Measurements from ENCODE around the gene FYN. TPM values are rescaled to one million over a fixed set of nuclear protein-coding genes. Genes with fewer than 3 reads are reported as not detected.
"Not testable (repeated sequence)": the region's sequence is repeated elsewhere in the genome, so short reads cannot be mapped to it uniquely, and the experiment has no call there.

The FYN gene
- polyA plus RNA-seq, 1 experiment: 55.1 TPM

GRCh38 chr6:111791415-111791814, 81.8 kb downstream of the FYN start:
- no peaks in the 10 kb centered on the region for H3K36me3 ChIP-seq (ENCODE audit: control insufficient read depth, insufficient read depth, low read length)
- DNase-seq (ENCODE audit: low read depth): no peak
- no peak for TF ChIP-seq CTCF (IDR thresholded peaks at IDR 0.05; ENCODE audit: insufficient read depth, low read depth, low read length)
- no peak overlapping the region for H3K4me3 ChIP-seq (ENCODE audit: low read depth, low read length)
- ChIA-PET POLR2A (no interaction called here), CTCF (interaction anchor here (0.6 to 1.3 kb wide), 3 partner anchors 12 to 82 kb away, joined by 3 to 4 read pairs (median 3); no protein-coding TSS in a partner anchor)
- H3K27me3 ChIP-seq (ENCODE audit: control insufficient read depth, insufficient read depth, low read length): no peaks in the 10 kb centered on the region

- Histone ChIP-seq H3K4me3 (ENCODE audit: low read depth, low read length) (no peak overlapping the region), H3K36me3 (ENCODE audit: control insufficient read depth, insufficient read depth, low read length) (no peaks in the 10 kb centered on the region), H3K27me3 (ENCODE audit: control insufficient read depth, insufficient read depth, low read length) (no peaks in the 10 kb centered on the region)
- ChIA-PET POLR2A (no interaction called here), CTCF (interaction anchor here (0.9 to 1.1 kb wide), 2 partner anchors 9 to 15 kb away, joined by 3 read pairs; no protein-coding TSS in a partner anchor)
- TF ChIP-seq CTCF (IDR thresholded peaks at IDR 0.05; ENCODE audit: insufficient read depth, low read depth, low read length): no peak
- DNase-seq (ENCODE audit: low read depth): no peak
Observed at GRCh38 chr6:111789598-111789997, 83.7 kb downstream of the FYN start.

GRCh38 chr6:111788379-111789276, 84.6 kb downstream of the FYN start:
- CTCF ChIA-PET: interaction anchor here (1.1 kb wide), 1 partner anchor 16 kb away, joined by 3 read pairs; no protein-coding TSS in a partner anchor
- no peak for TF ChIP-seq CTCF (IDR thresholded peaks at IDR 0.05; ENCODE audit: insufficient read depth, low read depth, low read length)
- H3K27me3 ChIP-seq (ENCODE audit: control insufficient read depth, insufficient read depth, low read length): no peaks in the 10 kb centered on the region
- no peak overlapping the region for H3K4me3 ChIP-seq (ENCODE audit: low read depth, low read length)
- no peaks in the 10 kb centered on the region for H3K36me3 ChIP-seq (ENCODE audit: control insufficient read depth, insufficient read depth, low read length)
- DNase-seq (ENCODE audit: low read depth): no peak
- POLR2A ChIA-PET: no interaction called here

GRCh38 chr6:111786151-111786550, 87.1 kb downstream of the FYN start:
- CTCF ChIA-PET; H3K27me3 ChIP-seq (ENCODE audit: control insufficient read depth, insufficient read depth, low read length); DNase-seq (ENCODE audit: low read depth); POLR2A ChIA-PET; H3K36me3 ChIP-seq (ENCODE audit: control insufficient read depth, insufficient read depth, low read length); H3K4me3 ChIP-seq (ENCODE audit: low read depth, low read length): not testable (repeated sequence)

- TF ChIP-seq CTCF (IDR thresholded peaks at IDR 0.05; ENCODE audit: insufficient read depth, low read depth, low read length): no peak
- CTCF ChIA-PET: interaction anchor here (0.6 to 1.1 kb wide), 3 partner anchors 10 to 34 kb away, joined by 3 to 4 read pairs (median 3); no protein-coding TSS in a partner anchor
- H3K36me3 ChIP-seq (ENCODE audit: control insufficient read depth, insufficient read depth, low read length): no peaks in the 10 kb centered on the region
- H3K27me3 ChIP-seq (ENCODE audit: control insufficient read depth, insufficient read depth, low read length): no peaks in the 10 kb centered on the region
- no peak overlapping the region for H3K4me3 ChIP-seq (ENCODE audit: low read depth, low read length)
- POLR2A ChIA-PET: no interaction called here
- DNase-seq (ENCODE audit: low read depth): no peak
Observed at GRCh38 chr6:111784433-111784832, 88.8 kb downstream of the FYN start.

Data from BJ (cell line).